ENCODE measurements around the gene CACNA1I. TPM values are rescaled to one million over a fixed set of nuclear protein-coding genes. Genes with fewer than 3 reads are reported as not detected.

Gene CACNA1I
- polyA plus RNA-seq (2012; rRNA removed) = under 0.01 TPM in 1 of 2 replicates, not detected in the other
- polyA plus RNA-seq (2012; cell fraction: cytosol; rRNA removed) = under 0.01 TPM in 1 of 2 replicates, not detected in the other
- polyA plus RNA-seq (2012; cell fraction: nucleus; rRNA removed) = 0.01 and 0.02 TPM in 2 replicates

- no peak within 1 kb of the TSS for H3K9ac ChIP-seq
- no peaks in the 10 kb centered on the region for H3K79me2 ChIP-seq (ENCODE audit: insufficient read depth)
- CTCF ChIA-PET = no interaction called here
- no peak for DNase-seq
- H3K27ac ChIP-seq (ENCODE audit: low read depth in 2 of 2, low read length in 1 of 2) = no peak within 1 kb of the TSS
- no peak within 1 kb of the TSS for H3K4me3 ChIP-seq (ENCODE audit: low read depth in 2 of 2, low read length in 1 of 2)
- no peaks in the 10 kb centered on the region for H3K36me3 ChIP-seq (replicated peaks in 1 of 2; ENCODE audit: control insufficient read depth in 1 of 2, insufficient read depth in 2 of 2, low read length in 1 of 2)
- H3K9me2 ChIP-seq = no peaks in the 10 kb centered on the region
- TF ChIP-seq NRF1 (IDR thresholded peaks at IDR 0.05; ENCODE audit: low read depth, low read length) (no peak), FOXJ3 (CRISPR knock-in tag; IDR thresholded peaks at IDR 0.05) (no peak), YY1 (IDR thresholded peaks at IDR 0.05; ENCODE audit: low read depth) (no peak), MXI1 (IDR thresholded peaks at IDR 0.05; ENCODE audit: low read depth, low read length) (no peak), FOXM1 (IDR thresholded peaks at IDR 0.05; ENCODE audit: low read depth) (no peak), POLR2AphosphoS5 (IDR thresholded peaks at IDR 0.05; ENCODE audit: low read depth, low read length) (no peak), TCF12 (IDR thresholded peaks at IDR 0.05) (no peak), ZBTB33 (IDR thresholded peaks at IDR 0.05; ENCODE audit: borderline replicate concordance, low read depth) (no peak), TEAD4 (IDR thresholded peaks at IDR 0.05; ENCODE audit: borderline replicate concordance, insufficient read depth) (no peak), TAF1 (IDR thresholded peaks at IDR 0.05; ENCODE audit: borderline replicate concordance, low read depth, low read length) (no peak), CTCF (IDR thresholded peaks at IDR 0.05) (no peak), ELF1 (IDR thresholded peaks at IDR 0.05) (no peak), JUND (IDR thresholded peaks at IDR 0.05) (no peak), EP300 (IDR thresholded peaks at IDR 0.05; ENCODE audit: borderline replicate concordance in 1 of 2, low read depth in 1 of 2, low read length in 1 of 2) (no peak), MEF2A (IDR thresholded peaks at IDR 0.05; ENCODE audit: borderline replicate concordance, low read depth) (no peak)
- H2AFZ ChIP-seq (ENCODE audit: low read depth) = no peak within 1 kb of the TSS
- WGBS (ENCODE audit: low lambda C conversion rate) = 100% methylated on average over 2 of the region's 14 CpGs
- no peaks in the 10 kb centered on the region for H3K9me3 ChIP-seq
- H3K27me3 ChIP-seq (ENCODE audit: insufficient read depth) = no peaks in the 10 kb centered on the region
- no peak within 1 kb of the TSS for H3K4me2 ChIP-seq
- 0 out of 4 replicates have a peak, but pooled peaks cover 0 to 9% of the 10 kb centered on the region in 2 experiments for H3K4me1 ChIP-seq (ENCODE audit: control insufficient read depth in 1 of 2, insufficient read depth in 2 of 2, low read depth in 1 of 2, low read length in 1 of 2)
- no peaks in the 10 kb centered on the region for H4K20me1 ChIP-seq (ENCODE audit: insufficient read depth)
- no peaks in the 10 kb centered on the region for H3F3A ChIP-seq (replicated peaks; ENCODE audit: insufficient read depth)
- POLR2A ChIA-PET = no interaction called here
Observed at GRCh38 chr22:39570665-39571064, at the start of gene CACNA1I. TSS of gene CACNA1I (plus strand) at chr22:39570753. CDS start at chr22:39570753, 0 bp downstream.

Measured in SK-N-SH (cell line).